ENCODE measurements around the gene PHACTR1. TPM values are rescaled to one million over a fixed set of nuclear protein-coding genes. Genes with fewer than 3 reads are reported as not detected.

The PHACTR1 gene
- total and polyA plus RNA-seq, 9 of the 15 experiments (the other 6 are each of a cell fraction or from before 2014, with no cell fraction given): 11.5 to 32.6 (median 22.0) TPM

DNA sequence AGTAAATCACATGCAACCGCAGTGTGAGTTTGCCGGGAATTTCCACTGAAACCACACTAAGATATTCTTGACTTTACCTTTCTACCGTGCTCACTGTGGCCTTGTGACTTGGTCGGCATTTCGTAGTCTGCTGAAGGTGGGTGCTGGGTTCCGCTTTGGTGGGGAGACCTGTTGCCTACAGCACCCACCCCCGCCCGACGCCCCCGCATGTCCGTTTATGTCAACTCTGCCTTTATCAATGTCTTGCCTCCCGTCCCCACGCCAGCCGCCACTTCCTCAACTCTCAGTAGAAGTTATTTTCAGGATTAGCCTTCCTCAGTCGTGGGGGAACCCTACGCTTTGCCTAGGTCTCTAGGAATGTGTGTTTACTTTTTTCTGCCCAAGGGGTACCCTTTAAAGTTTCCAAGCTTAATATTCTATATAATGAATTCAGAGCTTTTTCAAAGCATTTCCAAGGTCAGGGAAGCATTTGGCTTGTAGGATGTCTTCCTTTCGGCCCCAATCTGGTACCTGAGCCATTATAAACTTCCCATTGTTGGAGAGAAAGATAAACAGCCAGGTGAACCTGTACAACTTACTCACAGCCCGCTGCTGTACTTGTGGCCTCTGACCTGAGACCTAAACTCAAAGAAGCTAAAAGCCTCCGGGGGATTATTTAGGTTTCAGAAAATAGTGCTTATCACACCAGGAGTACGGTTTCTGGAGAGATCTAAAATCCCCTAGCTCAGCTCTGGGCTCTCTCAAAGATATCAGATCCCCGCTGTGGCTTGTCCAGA, 557.6 kb downstream of the PHACTR1 start (continued):
- TF ChIP-seq, protein P1, sequence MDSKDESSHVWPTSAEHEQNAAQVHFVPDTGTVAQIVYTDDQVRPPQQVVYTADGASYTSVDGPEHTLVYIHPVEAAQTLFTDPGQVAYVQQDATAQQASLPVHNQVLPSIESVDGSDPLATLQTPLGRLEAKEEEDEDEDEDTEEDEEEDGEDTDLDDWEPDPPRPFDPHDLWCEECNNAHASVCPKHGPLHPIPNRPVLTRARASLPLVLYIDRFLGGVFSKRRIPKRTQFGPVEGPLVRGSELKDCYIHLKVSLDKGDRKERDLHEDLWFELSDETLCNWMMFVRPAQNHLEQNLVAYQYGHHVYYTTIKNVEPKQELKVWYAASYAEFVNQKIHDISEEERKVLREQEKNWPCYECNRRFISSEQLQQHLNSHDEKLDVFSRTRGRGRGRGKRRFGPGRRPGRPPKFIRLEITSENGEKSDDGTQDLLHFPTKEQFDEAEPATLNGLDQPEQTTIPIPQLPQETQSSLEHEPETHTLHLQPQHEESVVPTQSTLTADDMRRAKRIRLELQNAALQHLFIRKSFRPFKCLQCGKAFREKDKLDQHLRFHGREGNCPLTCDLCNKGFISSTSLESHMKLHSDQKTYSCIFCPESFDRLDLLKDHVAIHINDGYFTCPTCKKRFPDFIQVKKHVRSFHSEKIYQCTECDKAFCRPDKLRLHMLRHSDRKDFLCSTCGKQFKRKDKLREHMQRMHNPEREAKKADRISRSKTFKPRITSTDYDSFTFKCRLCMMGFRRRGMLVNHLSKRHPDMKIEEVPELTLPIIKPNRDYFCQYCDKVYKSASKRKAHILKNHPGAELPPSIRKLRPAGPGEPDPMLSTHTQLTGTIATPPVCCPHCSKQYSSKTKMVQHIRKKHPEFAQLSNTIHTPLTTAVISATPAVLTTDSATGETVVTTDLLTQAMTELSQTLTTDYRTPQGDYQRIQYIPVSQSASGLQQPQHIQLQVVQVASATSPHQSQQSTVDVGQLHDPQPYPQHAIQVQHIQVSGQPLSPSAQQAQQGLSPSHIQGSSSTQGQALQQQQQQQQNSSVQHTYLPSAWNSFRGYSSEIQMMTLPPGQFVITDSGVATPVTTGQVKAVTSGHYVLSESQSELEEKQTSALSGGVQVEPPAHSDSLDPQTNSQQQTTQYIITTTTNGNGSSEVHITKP (IDR thresholded peaks at IDR 0.05; ENCODE audit: partially characterized antibody): peak; percentile 59
- TF ChIP-seq, protein P2, sequence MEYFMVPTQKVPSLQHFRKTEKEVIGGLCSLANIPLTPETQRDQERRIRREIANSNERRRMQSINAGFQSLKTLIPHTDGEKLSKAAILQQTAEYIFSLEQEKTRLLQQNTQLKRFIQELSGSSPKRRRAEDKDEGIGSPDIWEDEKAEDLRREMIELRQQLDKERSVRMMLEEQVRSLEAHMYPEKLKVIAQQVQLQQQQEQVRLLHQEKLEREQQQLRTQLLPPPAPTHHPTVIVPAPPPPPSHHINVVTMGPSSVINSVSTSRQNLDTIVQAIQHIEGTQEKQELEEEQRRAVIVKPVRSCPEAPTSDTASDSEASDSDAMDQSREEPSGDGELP (CRISPR knock-in tag; IDR thresholded peaks at IDR 0.05; ENCODE audit: borderline replicate concordance): peak; percentile 60
- peak; percentile 86 for TF ChIP-seq NCOR1 (IDR thresholded peaks at IDR 0.05)
- 0 out of 2 replicates have a peak, but pooled peaks have one; percentile 41 for TF ChIP-seq TAF7 (tag; IDR thresholded peaks at IDR 0.05)
- no peak for TF ChIP-seq LARP7 (IDR thresholded peaks at IDR 0.05)
- TF ChIP-seq ZSCAN29 (IDR thresholded peaks at IDR 0.05): 0 out of 2 replicates have a peak, but pooled peaks have one; percentile 57
- TF ChIP-seq SIRT6 (IDR thresholded peaks at IDR 0.05; ENCODE audit: low read depth, low read length): no peak
- TF ChIP-seq, protein P3, sequence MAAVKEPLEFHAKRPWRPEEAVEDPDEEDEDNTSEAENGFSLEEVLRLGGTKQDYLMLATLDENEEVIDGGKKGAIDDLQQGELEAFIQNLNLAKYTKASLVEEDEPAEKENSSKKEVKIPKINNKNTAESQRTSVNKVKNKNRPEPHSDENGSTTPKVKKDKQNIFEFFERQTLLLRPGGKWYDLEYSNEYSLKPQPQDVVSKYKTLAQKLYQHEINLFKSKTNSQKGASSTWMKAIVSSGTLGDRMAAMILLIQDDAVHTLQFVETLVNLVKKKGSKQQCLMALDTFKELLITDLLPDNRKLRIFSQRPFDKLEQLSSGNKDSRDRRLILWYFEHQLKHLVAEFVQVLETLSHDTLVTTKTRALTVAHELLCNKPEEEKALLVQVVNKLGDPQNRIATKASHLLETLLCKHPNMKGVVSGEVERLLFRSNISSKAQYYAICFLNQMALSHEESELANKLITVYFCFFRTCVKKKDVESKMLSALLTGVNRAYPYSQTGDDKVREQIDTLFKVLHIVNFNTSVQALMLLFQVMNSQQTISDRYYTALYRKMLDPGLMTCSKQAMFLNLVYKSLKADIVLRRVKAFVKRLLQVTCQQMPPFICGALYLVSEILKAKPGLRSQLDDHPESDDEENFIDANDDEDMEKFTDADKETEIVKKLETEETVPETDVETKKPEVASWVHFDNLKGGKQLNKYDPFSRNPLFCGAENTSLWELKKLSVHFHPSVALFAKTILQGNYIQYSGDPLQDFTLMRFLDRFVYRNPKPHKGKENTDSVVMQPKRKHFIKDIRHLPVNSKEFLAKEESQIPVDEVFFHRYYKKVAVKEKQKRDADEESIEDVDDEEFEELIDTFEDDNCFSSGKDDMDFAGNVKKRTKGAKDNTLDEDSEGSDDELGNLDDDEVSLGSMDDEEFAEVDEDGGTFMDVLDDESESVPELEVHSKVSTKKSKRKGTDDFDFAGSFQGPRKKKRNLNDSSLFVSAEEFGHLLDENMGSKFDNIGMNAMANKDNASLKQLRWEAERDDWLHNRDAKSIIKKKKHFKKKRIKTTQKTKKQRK (IDR thresholded peaks at IDR 0.05; ENCODE audit: borderline replicate concordance, low read depth, low read length): no peak
- no peak for TF ChIP-seq RB1 (IDR thresholded peaks at IDR 0.05; ENCODE audit: low read depth)
- peak; percentile 86 for TF ChIP-seq KLF16 (IDR thresholded peaks at IDR 0.05)
- peak; percentile 65; the same call in 1 of the 2 replicates for TF ChIP-seq LCOR (CRISPR knock-in tag; IDR thresholded peaks at IDR 0.05)
- peak; percentile 57; the same call in 1 of the 2 replicates for TF ChIP-seq BRD4 (IDR thresholded peaks at IDR 0.05)
- no peak for TF ChIP-seq BDP1 (IDR thresholded peaks at IDR 0.05; ENCODE audit: insufficient read depth, insufficient read length)
- TF ChIP-seq HCFC1 (IDR thresholded peaks at IDR 0.05; ENCODE audit: low read depth, low read length): peak; percentile 25; the same call in 1 of the 2 replicates
- 0 out of 2 replicates have a peak, but pooled peaks have one; percentile 24 for TF ChIP-seq CC2D1A (IDR thresholded peaks at IDR 0.05)
- TF ChIP-seq, protein P4, sequence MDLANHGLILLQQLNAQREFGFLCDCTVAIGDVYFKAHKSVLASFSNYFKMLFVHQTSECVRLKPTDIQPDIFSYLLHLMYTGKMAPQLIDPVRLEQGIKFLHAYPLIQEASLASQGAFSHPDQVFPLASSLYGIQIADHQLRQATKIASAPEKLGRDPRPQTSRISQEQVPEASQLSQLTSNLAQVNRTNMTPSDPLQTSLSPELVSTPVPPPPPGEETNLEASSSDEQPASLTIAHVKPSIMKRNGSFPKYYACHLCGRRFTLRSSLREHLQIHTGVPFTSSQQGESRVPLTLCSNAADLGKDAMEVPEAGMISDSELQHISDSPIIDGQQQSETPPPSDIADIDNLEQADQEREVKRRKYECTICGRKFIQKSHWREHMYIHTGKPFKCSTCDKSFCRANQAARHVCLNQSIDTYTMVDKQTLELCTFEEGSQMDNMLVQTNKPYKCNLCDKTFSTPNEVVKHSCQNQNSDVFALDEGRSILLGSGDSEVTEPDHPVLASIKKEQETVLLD (IDR thresholded peaks at IDR 0.05): peak; percentile 76; the same call in 1 of the 2 replicates
- TF ChIP-seq ZNF75A (CRISPR knock-in tag; IDR thresholded peaks at IDR 0.05): no peak
- TF ChIP-seq NR2C1 (IDR thresholded peaks at IDR 0.05): 0 out of 2 replicates have a peak, but pooled peaks have one; percentile 11
- peak; percentile 23; the same call in 1 of the 2 replicates for TF ChIP-seq NR2C1 (tag; IDR thresholded peaks at IDR 0.05)
- TF ChIP-seq HDAC8 (tag; IDR thresholded peaks at IDR 0.05): no peak
